Muscle of back (tissue), 10 donors: ENCODE results near the gene THSD8. TPM values are rescaled to one million over a fixed set of nuclear protein-coding genes. Genes with fewer than 3 reads are reported as not detected.

ENCODE experiments used
- polyA plus RNA-seq, 10 donors: library from polyadenylated mRNA; unstranded; fragments of 120-200 nt; gene quantifications; one replicate each; pipeline ENCODE4 v1.2.1, GENCODE V29; 2013; ENCODE audit not compliant: insufficient read length in 10 of 10

THSD8 gene
- polyA plus RNA-seq, 10 donors = 1.3 to 6.3 (median 3.3) TPM

Other genes starting within 250 kb of the THSD8 start
- 1 to 10 TPM; 1.5 to 4.6 (median 2.9) TPM for gene ZNF490, start 191.3 kb upstream of the THSD8 start, polyA plus RNA-seq
- gene ZNF791, start 191.1 kb upstream of the THSD8 start, polyA plus RNA-seq = 10 to 100 TPM in 9 of 10 donors, 1 to 10 TPM in 1; 7.7 to 17.5 (median 13.7) TPM
- 10 to 100 TPM; 23.1 to 38.2 (median 27.9) TPM for gene MAN2B1, start 135.3 kb upstream of the THSD8 start, polyA plus RNA-seq
- 10 to 100 TPM in 6 of 10 donors, 1 to 10 TPM in 4; 5.8 to 13.2 (median 10.6) TPM for gene WDR83, start 135.3 kb upstream of the THSD8 start, polyA plus RNA-seq
- 10 to 100 TPM; 52.3 to 63.0 (median 59.8) TPM for gene DHPS, start 120.2 kb upstream of the THSD8 start, polyA plus RNA-seq
- gene GNG14, start 114.1 kb upstream of the THSD8 start, polyA plus RNA-seq = not detected
- gene FBXW9, start 105.4 kb upstream of the THSD8 start, polyA plus RNA-seq = 1 to 10 TPM; 2.5 to 6.3 (median 4.1) TPM
- gene TNPO2, start 78.1 kb upstream of the THSD8 start, polyA plus RNA-seq = 10 to 100 TPM; 44.6 to 69.5 (median 54.9) TPM
- gene TRIR, start 67.4 kb upstream of the THSD8 start, polyA plus RNA-seq = 100 to 1,000 TPM; 130 to 217 (median 172) TPM
- gene GET3, start 64.6 kb upstream of the THSD8 start, polyA plus RNA-seq = 10 to 100 TPM; 36.3 to 54.8 (median 41.8) TPM
- gene BEST2, start 50.3 kb upstream of the THSD8 start, polyA plus RNA-seq = not detected
- 10 to 100 TPM; 15.9 to 42.5 (median 22.4) TPM for gene HOOK2, start 26.5 kb upstream of the THSD8 start, polyA plus RNA-seq
- gene JUNB, start 10.6 kb upstream of the THSD8 start, polyA plus RNA-seq = 100 to 1,000 TPM in 1 of 10 donors, 10 to 100 TPM in 9; 13.8 to 217 (median 45.0) TPM
- gene PRDX2, start 269 bp upstream of the THSD8 start, polyA plus RNA-seq = 100 to 1,000 TPM; 135 to 183 (median 163) TPM
- gene RNASEH2A, start 4.5 kb downstream of the THSD8 start, polyA plus RNA-seq = 10 to 100 TPM; 13.4 to 36.2 (median 19.9) TPM
- not detected for gene RTBDN, start 32.5 kb downstream of the THSD8 start, polyA plus RNA-seq
- gene MAST1, start 36.4 kb downstream of the THSD8 start, polyA plus RNA-seq = under 1 TPM in 9 of 10 donors, not detected in 1; 0.11 to 0.91 (median 0.66) TPM
- gene DNASE2, start 79.4 kb downstream of the THSD8 start, polyA plus RNA-seq = 10 to 100 TPM in 4 of 10 donors, 1 to 10 TPM in 6; 6.1 to 13.9 (median 9.4) TPM
- gene KLF1, start 85.1 kb downstream of the THSD8 start, polyA plus RNA-seq = 1 to 10 TPM in 3 of 10 donors, under 1 TPM in 7; 0.19 to 1.6 (median 0.68) TPM
- 10 to 100 TPM; 19.1 to 33.2 (median 27.2) TPM for gene GCDH, start 89.1 kb downstream of the THSD8 start, polyA plus RNA-seq
- 1 to 10 TPM; 1.7 to 5.8 (median 2.6) TPM for gene SYCE2, start 117.2 kb downstream of the THSD8 start, polyA plus RNA-seq
- gene FARSA, start 131.6 kb downstream of the THSD8 start, polyA plus RNA-seq = 10 to 100 TPM; 32.6 to 45.3 (median 36.1) TPM
- gene CALR, start 136.5 kb downstream of the THSD8 start, polyA plus RNA-seq = 100 to 1,000 TPM; 322 to 587 (median 412) TPM
- 100 to 1,000 TPM; 104 to 133 (median 113) TPM for gene RAD23A, start 143.8 kb downstream of the THSD8 start, polyA plus RNA-seq
- 10 to 100 TPM; 31.4 to 56.6 (median 38.7) TPM for gene GADD45GIP1, start 155.2 kb downstream of the THSD8 start, polyA plus RNA-seq
- under 1 TPM in 8 of 10 donors, not detected in 2; 0.08 to 0.38 (median 0.14) TPM for gene DAND5, start 167.5 kb downstream of the THSD8 start, polyA plus RNA-seq
- 100 to 1,000 TPM in 9 of 10 donors, 10 to 100 TPM in 1; 89.1 to 136 (median 111) TPM for gene NFIX, start 193.4 kb downstream of the THSD8 start, polyA plus RNA-seq